ENCODE data around the gene BMPR2. TPM values are rescaled to one million over a fixed set of nuclear protein-coding genes. Genes with fewer than 3 reads are reported as not detected.

BMPR2 gene
- total RNA-seq: 97.6 TPM

DNA sequence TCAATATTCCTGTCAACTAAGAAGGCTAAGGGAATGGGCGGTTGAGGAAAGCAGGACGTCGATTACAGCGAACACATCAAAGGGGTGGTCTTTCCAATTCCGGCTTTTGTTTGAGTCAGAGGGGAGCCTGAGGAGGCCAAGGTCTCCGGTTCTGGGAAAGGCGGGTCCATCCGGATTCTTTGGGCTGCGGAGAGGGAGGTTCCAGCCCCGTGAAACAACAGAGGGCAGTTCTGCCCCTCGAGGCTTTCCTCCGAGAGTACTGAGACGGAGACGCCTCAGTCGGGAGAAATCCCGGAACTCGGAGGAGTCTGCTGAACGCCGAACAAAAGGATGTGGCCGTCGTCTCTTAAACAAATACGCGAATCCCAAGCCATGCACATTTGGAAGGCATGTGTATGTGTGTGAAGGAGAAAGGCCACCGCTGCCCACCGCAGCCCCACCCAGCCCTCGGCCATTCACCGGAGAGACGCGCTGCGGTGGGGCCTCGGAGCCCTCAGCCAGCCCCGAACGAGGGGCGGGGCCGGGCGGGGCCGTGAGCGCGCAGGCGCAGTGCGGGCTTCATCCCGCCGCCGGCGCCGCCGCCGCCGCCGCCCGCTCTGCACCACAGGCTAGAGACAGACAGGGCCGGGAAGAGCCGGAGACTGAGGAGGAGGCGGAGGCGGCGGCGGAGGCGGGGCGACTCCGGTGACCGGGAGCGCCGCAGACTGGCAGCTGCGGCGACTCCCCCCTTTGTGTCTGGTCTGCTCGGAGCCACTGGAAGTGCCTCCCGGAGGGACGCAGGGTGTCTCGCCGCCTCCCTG lies at the start of gene BMPR2:
TSS of gene BMPR2 (plus strand) at position 719 of the 800 bp plus-strand sequence. CDS start 1,148 bp downstream, outside the sequence.

Small RNA genes lying within 50 kb of the gene (small RNA-seq; reads per million reads assigned to genes)
- gene MTND4LP17 (not detected), gene RN7SL753P (not detected)

Other genes with a start within 250 kb of the BMPR2 start
- 149 TPM for gene SUMO1, start 137.7 kb upstream of the BMPR2 start, total RNA-seq
- 57.9 TPM for gene NOP58, start 110.6 kb upstream of the BMPR2 start, total RNA-seq

All from diencephalon (tissue), 1 donor.